Measurements from ENCODE around the gene HNRNPL. TPM values are rescaled to one million over a fixed set of nuclear protein-coding genes. Genes with fewer than 3 reads are reported as not detected.

The HNRNPL gene
- polyA plus RNA-seq, 1 donor from 2014 or later, result 315 TPM

GRCh38 chr19:38894968-38895367 is 45.2 kb upstream of the HNRNPL start:
- Histone ChIP-seq H3K4me2 (ENCODE audit: low read length) (no peak overlapping the region), H3K9me3 (ENCODE audit: low read length) (no peaks in the 10 kb centered on the region), H3K9ac (ENCODE audit: low read length) (no peak overlapping the region), H2AFZ (ENCODE audit: low read depth, low read length) (no peak overlapping the region), H3K27ac (ENCODE audit: low read length) (no peak overlapping the region), H3K79me2 (replicated peaks; ENCODE audit: insufficient read depth, low read length) (no peaks in the 10 kb centered on the region), H3K36me3 (ENCODE audit: insufficient read depth, low read length) (no peaks in the 10 kb centered on the region), H3K4me3 (ENCODE audit: low read length) (no peak overlapping the region), H3K9me2 (ENCODE audit: insufficient read depth, low read length) (no peaks in the 10 kb centered on the region), H3F3A (ENCODE audit: insufficient read depth, low read length, poor library complexity, severe bottlenecking) (no peaks in the 10 kb centered on the region), H4K20me1 (ENCODE audit: insufficient read depth) (no peaks in the 10 kb centered on the region), H3K27me3 (ENCODE audit: insufficient read depth, low read depth, low read length) (no peaks in the 10 kb centered on the region)
- no peak for TF ChIP-seq REST (IDR thresholded peaks at IDR 0.05; ENCODE audit: borderline replicate concordance)
- no peak for TF ChIP-seq RAD21 (conservative IDR thresholded peaks at IDR 0.05)
- TF ChIP-seq SMC3 (conservative IDR thresholded peaks at IDR 0.05; ENCODE audit: poor library complexity), result no peak
- no peak for TF ChIP-seq EZH2 (IDR thresholded peaks at IDR 0.05; ENCODE audit: borderline replicate concordance, insufficient read depth, low read length, poor library complexity, severe bottlenecking)
- no peak for TF ChIP-seq CTCF (IDR thresholded peaks at IDR 0.05; ENCODE audit: poor library complexity, severe bottlenecking)

GRCh38 chr19:38893341-38893771 is 43.6 kb upstream of the HNRNPL start:
- TF ChIP-seq EZH2 (IDR thresholded peaks at IDR 0.05; ENCODE audit: borderline replicate concordance, insufficient read depth, low read length, poor library complexity, severe bottlenecking), result no peak
- no peak for TF ChIP-seq SMC3 (conservative IDR thresholded peaks at IDR 0.05; ENCODE audit: poor library complexity)
- TF ChIP-seq POLR2AphosphoS5 (IDR thresholded peaks at IDR 0.05), result no peak
- TF ChIP-seq MXI1 (conservative IDR thresholded peaks at IDR 0.05; ENCODE audit: poor library complexity, severe bottlenecking), result no peak
- TF ChIP-seq REST (IDR thresholded peaks at IDR 0.05; ENCODE audit: borderline replicate concordance), result no peak
- no peak for TF ChIP-seq TAF1 (IDR thresholded peaks at IDR 0.05; ENCODE audit: low read depth)
- no peak for TF ChIP-seq CTCF (IDR thresholded peaks at IDR 0.05; ENCODE audit: poor library complexity, severe bottlenecking)
- no peak for TF ChIP-seq EP300 (conservative IDR thresholded peaks at IDR 0.05; ENCODE audit: poor library complexity, severe bottlenecking)
- TF ChIP-seq RAD21 (conservative IDR thresholded peaks at IDR 0.05), result no peak
- H3K9me3 ChIP-seq (ENCODE audit: low read length), result no peaks in the 10 kb centered on the region
- H3K27ac ChIP-seq (ENCODE audit: low read length), result no peak overlapping the region
- H3K36me3 ChIP-seq (ENCODE audit: insufficient read depth, low read length), result no peaks in the 10 kb centered on the region
- H3K79me2 ChIP-seq (replicated peaks; ENCODE audit: insufficient read depth, low read length), result no peaks in the 10 kb centered on the region
- no peak overlapping the region for H2AFZ ChIP-seq (ENCODE audit: low read depth, low read length)
- H3K4me3 ChIP-seq (ENCODE audit: low read length), result no peak overlapping the region
- no peaks in the 10 kb centered on the region for H3K27me3 ChIP-seq (ENCODE audit: insufficient read depth, low read depth, low read length)
- no peaks in the 10 kb centered on the region for H4K20me1 ChIP-seq (ENCODE audit: insufficient read depth)
- H3K4me2 ChIP-seq (ENCODE audit: low read length), result no peak overlapping the region
- no peaks in the 10 kb centered on the region for H3K9me2 ChIP-seq (ENCODE audit: insufficient read depth, low read length)
- no peak overlapping the region for H3K9ac ChIP-seq (ENCODE audit: low read length)
- H3F3A ChIP-seq (ENCODE audit: insufficient read depth, low read length, poor library complexity, severe bottlenecking), result no peaks in the 10 kb centered on the region

All from neural cell (in vitro differentiated cells).